ENCODE results near the gene MAST2. TPM values are rescaled to one million over a fixed set of nuclear protein-coding genes. Genes with fewer than 3 reads are reported as not detected.

The MAST2 gene
- total and polyA plus RNA-seq, 9 of the 15 experiments (the other 6 are each of a cell fraction or from before 2014, with no cell fraction given): 0.73 to 32.0 (median 17.8) TPM

GRCh38 chr1:45876000-45876617, 72.7 kb downstream of the MAST2 start (continued):
- TF ChIP-seq ID3 (CRISPR knock-in tag; IDR thresholded peaks at IDR 0.05) (no peak), ID3 (tag; IDR thresholded peaks at IDR 0.05) (no peak), HEY1 (CRISPR knock-in tag; IDR thresholded peaks at IDR 0.05; ENCODE audit: borderline replicate concordance) (no peak)

- TF ChIP-seq ZNF311 (CRISPR knock-in tag; IDR thresholded peaks at IDR 0.05) (no peak), SMARCA4 (IDR thresholded peaks at IDR 0.05) (no peak)
- Histone ChIP-seq H4K20me1 (replicated peaks; ENCODE audit: control insufficient read depth, insufficient read depth, low read length) (no peaks in the 10 kb centered on the region), H3K9ac (ENCODE audit: insufficient read depth in 1 of 2, low read depth in 2 of 2, low read length in 2 of 2) (no peak overlapping the region), H2AFZ (ENCODE audit: low read depth, low read length) (no peak overlapping the region), H3K9me3 (replicated peaks; ENCODE audit: control insufficient read depth, insufficient read depth, low read depth, low read length) (no peaks in the 10 kb centered on the region), H3K4me2 (ENCODE audit: insufficient read depth, low read length) (no peak overlapping the region), H3K27me3 (ENCODE audit: control insufficient read depth in 2 of 2, insufficient read depth in 2 of 2, low read length in 2 of 2) (no peaks in the 10 kb centered on the region), H3K4me3 (no peak overlapping the region), H3K9me1 (ENCODE audit: control insufficient read depth, insufficient read depth, low read length) (no peaks in the 10 kb centered on the region), H3K4me1 (replicated peaks in 1 of 2; ENCODE audit: control insufficient read depth in 2 of 2, insufficient read depth in 2 of 2, low read length in 2 of 2) (peaks cover 0 to 7% of the 10 kb centered on the region in 2 experiments; a peak in 2 of 5 replicates), H3K79me2 (ENCODE audit: control insufficient read depth, insufficient read depth, low read length) (no peaks in the 10 kb centered on the region; the same call in 2 of the 3 replicates), H3K27ac (ENCODE audit: extremely low read depth, low read depth, low read length) (no peak overlapping the region), H3K36me3 (ENCODE audit: control insufficient read depth, insufficient read depth, low read length) (no peaks in the 10 kb centered on the region; the same call in 2 of the 3 replicates)
- intact Hi-C loops (cut with micrococcal nuclease) (no loop called here), in situ Hi-C loops (cut with MboI) (no loop called here)
- BruUV-seq (replicated peaks): no TSS peak
- CTCF ChIA-PET (ENCODE audit: low intra/inter-chr PET ratio): interaction anchor here (0.6 kb wide), 1 partner anchor 120 kb away, joined by 3 read pairs; no protein-coding TSS in a partner anchor
- WGBS (ENCODE audit: insufficient coverage, low coverage, missing lambda C conversion rate): 77% methylated on average over 4 of the region's 4 CpGs
- FAIRE-seq (no peak), ATAC-seq (no peak), DNase-seq (ENCODE audit: extremely low read depth in 1 of 4, low spot score in 3 of 4) (no peak)
- POLR2A ChIA-PET: interaction anchor here (0.5 to 1.9 kb wide), 3 partner anchors 9 to 220 kb away, joined by 3 to 4 read pairs (median 3); no protein-coding TSS in a partner anchor
Measured at GRCh38 chr1:45877264-45877663, 73.9 kb downstream of the MAST2 start.
